HCT116 (cell line): ENCODE measurements around the gene NOP16. TPM values are rescaled to one million over a fixed set of nuclear protein-coding genes. Genes with fewer than 3 reads are reported as not detected.

Source experiments
- ATAC-seq: fragments of 200-7000 bp; cut with Tn5 transposase; 2 replicates; pipeline ENCODE4 v1.9.1; 2020; ENCODE audit warnings: mild to moderate bottlenecking, moderate library complexity
- BruUV-seq: library from RNA; stranded (reverse); fragments of 400-500 nt; replicated peaks from 2 replicates; lab custom pipeline; 2021; lab: Mats Ljungman, UMichigan
- CTCF ChIA-PET: fragments of 300-600 bp; sonication (Branson Sonifier 250); formaldehyde crosslinking; loops from one replicate; lab custom pipeline; 2021; ENCODE audit warnings: antibody characterized with exemption; lab: Charles Lee
- POLR2A ChIA-PET: fragments of 300-600, 350-600 bp; sonication (Branson Sonifier 250); formaldehyde crosslinking; loops from one replicate; lab custom pipeline; 2021; ENCODE audit warnings: antibody characterized with exemption; lab: Charles Lee
- RAD21 ChIA-PET, 2 experiments: fragments of 300-600 bp; sonication (Branson Sonifier 250); formaldehyde crosslinking; loops; one replicate each; lab custom pipeline; 2023; ENCODE audit warnings: low total read pairs in 2 of 2; ENCODE audit not compliant: uncharacterized antibody in 2 of 2, unreplicated experiment in 2 of 2, low non-redundant PET in 1 of 2; lab: Charles Lee
- DNase-seq: peaks from one replicate; pipeline ENCODE4 v3.0.0-alpha.2; 2010; ENCODE audit warnings: low read depth, low spot score
- H2AFZ ChIP-seq: fragments of 200-600 bp; shearing (Covaris generic), sonication (generic); 2 replicates; pipeline ENCODE4 v1.6.1; 2017; ENCODE audit warnings: low read depth, mixed run types, mixed read lengths, antibody characterized with exemption, low read length; ENCODE audit not compliant: poor library complexity, severe bottlenecking
- H3K27ac ChIP-seq: 2 replicates; pipeline ENCODE4 v1.5.1; 2012; ENCODE audit warnings: low read depth, low read length
- H3K27me3 ChIP-seq: fragments of 200-600 bp; sonication (generic); 2 replicates; pipeline ENCODE4 v1.6.1; 2016; ENCODE audit warnings: mixed run types, low read length, mixed read lengths; ENCODE audit not compliant: insufficient read depth
- H3K36me3 ChIP-seq, 2 experiments: fragments of 200-500 bp in 1 of 2; fragments of 200-600 bp in 1 of 2; sonication (Bioruptor generic) in 1 of 2; sonication (generic) in 1 of 2; 2 replicates each; pipeline versions ENCODE4 v1.5.1 to v1.6.1; 2014 to 2016; ENCODE audit warnings: low read length in 2 of 2, inconsistent platforms in 1 of 2, mixed read lengths in 1 of 2, mixed run types in 1 of 2; ENCODE audit not compliant: insufficient read depth in 2 of 2, control insufficient read depth in 1 of 2
- H3K4me1 ChIP-seq, 2 experiments: fragments of 200-600 bp in 1 of 2; sonication (generic) in 1 of 2; 2 replicates each; pipeline versions ENCODE4 v1.5.1 to v1.6.1; 2012 to 2017; ENCODE audit warnings: low read length in 2 of 2, inconsistent platforms in 1 of 2, mild to moderate bottlenecking in 1 of 2, mixed read lengths in 1 of 2, mixed run types in 1 of 2, moderate library complexity in 1 of 2; ENCODE audit not compliant: insufficient read depth in 2 of 2, control insufficient read depth in 1 of 2
- H3K4me2 ChIP-seq: fragments of 200-600 bp; sonication (generic); 2 replicates; pipeline ENCODE4 v1.6.1; 2017; ENCODE audit warnings: mixed run types, low read length, mixed read lengths
- H3K4me3 ChIP-seq, 2 experiments: fragments of 200-600 bp in 1 of 2; sonication (generic) in 1 of 2; replicated peaks in 1 of 2; 2 replicates each; pipeline ENCODE4 v1.5.1; 2011 to 2016; ENCODE audit warnings: low read length in 2 of 2, control low read depth in 1 of 2, low read depth in 1 of 2, mild to moderate bottlenecking in 1 of 2, mixed read lengths in 1 of 2, mixed run types in 1 of 2
- H3K79me2 ChIP-seq: fragments of 200-600 bp; sonication (generic); 2 replicates; pipeline ENCODE4 v1.6.1; 2017; ENCODE audit warnings: mild to moderate bottlenecking, mixed run types, low read length, moderate library complexity, mixed read lengths; ENCODE audit not compliant: insufficient read depth
- H3K9ac ChIP-seq: fragments of 200-600 bp; sonication (generic); 2 replicates; pipeline ENCODE4 v1.6.1; 2016; ENCODE audit warnings: low read length, mixed read lengths
- H3K9me2 ChIP-seq: fragments of 200-600 bp; sonication (generic), shearing (Covaris generic); 2 replicates; pipeline ENCODE4 v1.6.1; 2017; ENCODE audit warnings: mixed run types, mild to moderate bottlenecking, moderate library complexity; ENCODE audit not compliant: insufficient read depth
- H3K9me3 ChIP-seq, 2 experiments: fragments of 200-500 bp in 1 of 2; fragments of 200-600 bp in 1 of 2; sonication (Bioruptor generic) in 1 of 2; sonication (generic) in 1 of 2; 2 replicates each; pipeline ENCODE4 v1.6.1; 2014 to 2017; ENCODE audit warnings: low read length in 2 of 2, mixed read lengths in 2 of 2, inconsistent platforms in 1 of 2, low read depth in 1 of 2, mild to moderate bottlenecking in 1 of 2, mixed run types in 1 of 2, moderate library complexity in 1 of 2; ENCODE audit not compliant: control insufficient read depth in 1 of 2, insufficient read depth in 1 of 2
- H4K20me1 ChIP-seq: fragments of 200-600 bp; sonication (generic), shearing (Covaris generic); 2 replicates; pipeline ENCODE4 v1.6.1; 2017; ENCODE audit warnings: mixed run types, mild to moderate bottlenecking, moderate library complexity; ENCODE audit not compliant: insufficient read depth
- CBX3 ChIP-seq: IDR thresholded peaks from 2 replicates; pipeline ENCODE4 v1.6.1; 2012; ENCODE audit warnings: low read depth
- CEBPB ChIP-seq: IDR thresholded peaks from 2 replicates; pipeline ENCODE4 v1.6.1; 2012; ENCODE audit warnings: low read depth
- CTCF ChIP-seq, 3 experiments: fragments of 200-600 bp in 1 of 3; sonication (generic) in 1 of 3; IDR thresholded peaks in 2 of 3; conservative IDR thresholded peaks in 1 of 3; 2 replicates each; pipeline ENCODE4 v1.5.1; 2012 to 2017; ENCODE audit warnings: low read depth in 2 of 3, low read length in 2 of 3, antibody characterized with exemption in 1 of 3, borderline replicate concordance in 1 of 3, control low read depth in 1 of 3, mild to moderate bottlenecking in 1 of 3, mixed read lengths in 1 of 3, mixed run types in 1 of 3, moderate library complexity in 1 of 3; ENCODE audit not compliant: insufficient read depth in 1 of 3
- EGR1 ChIP-seq: IDR thresholded peaks from 2 replicates; pipeline ENCODE4 v1.6.1; 2012; ENCODE audit warnings: low read depth
- ELF1 ChIP-seq: IDR thresholded peaks from 2 replicates; pipeline ENCODE4 v1.6.1; 2012; ENCODE audit warnings: low read depth, borderline replicate concordance
- EZH2phosphoT487 ChIP-seq: fragments of 200-600 bp; IDR thresholded peaks from 2 replicates; pipeline ENCODE4 v1.6.1; 2018; ENCODE audit warnings: antibody characterized with exemption, borderline replicate concordance
- JUND ChIP-seq: IDR thresholded peaks from 2 replicates; pipeline ENCODE4 v1.6.1; 2012
- MAX ChIP-seq: IDR thresholded peaks from 2 replicates; pipeline ENCODE4 v1.6.1; 2012
- POLR2AphosphoS5 ChIP-seq: IDR thresholded peaks from 2 replicates; pipeline ENCODE4 v1.6.1; 2011; ENCODE audit warnings: mild to moderate bottlenecking, low read depth, low read length, moderate library complexity
- TCF7L2 ChIP-seq: IDR thresholded peaks from 2 replicates; pipeline ENCODE4 v1.7.0; 2011; ENCODE audit warnings: borderline replicate concordance, inconsistent platforms; ENCODE audit not compliant: insufficient read depth, insufficient read length; ENCODE audit errors: extremely low read depth
- YY1 ChIP-seq: IDR thresholded peaks from 2 replicates; pipeline ENCODE4 v1.6.1; 2011; ENCODE audit warnings: low read length, low read depth, moderate library complexity, mild to moderate bottlenecking; ENCODE audit not compliant: insufficient replicate concordance; ENCODE audit errors: extremely low read depth
- ZFX ChIP-seq: fragments of 450-650 bp; IDR thresholded peaks from 2 replicates; pipeline ENCODE4 v1.6.1; 2017
- intact Hi-C: fragments of 100-400 bp; cut with micrococcal nuclease; formaldehyde crosslinking; loops from 2 replicates; pipeline ENCODE4 v1.10.0; 2022
- total RNA-seq: library from RNA; stranded (reverse); gene quantifications from one replicate; pipeline ENCODE4 v1.2.1, GENCODE V29; 2021; ENCODE audit not compliant: unreplicated experiment

NOP16 gene
- total RNA-seq, 1 experiment from 2014 or later: 67.1 TPM

- CTCF ChIA-PET: no interaction called here
- Histone ChIP-seq H3K27me3 (no peaks in the 10 kb centered on the region), H2AFZ (no peak overlapping the region), H3K4me3 (no peak overlapping the region), H3K9me3 (no peaks in the 10 kb centered on the region), H3K27ac (no peak overlapping the region), H4K20me1 (no peaks in the 10 kb centered on the region), H3K9me2 (no peaks in the 10 kb centered on the region), H3K9ac (0 out of 2 replicates have a peak overlapping the region, but pooled peaks have one; percentile 8), H3K36me3 (no peaks in the 10 kb centered on the region), H3K4me1 (peaks cover 13 to 26% of the 10 kb centered on the region in 2 experiments), H3K4me2 (peak overlapping the region; percentile 59; the same call in 1 of the 2 replicates), H3K79me2 (no peaks in the 10 kb centered on the region)
- intact Hi-C loops: no loop called here
- TF ChIP-seq EZH2phosphoT487 (no peak), ELF1 (no peak), CBX3 (no peak), ZFX (no peak), YY1 (no peak), EGR1 (no peak), TCF7L2 (no peak), CTCF (IDR thresholded peaks at IDR 0.05 in 2 of 3, conservative IDR thresholded peaks at IDR 0.05 in 1 of 3; ENCODE audit: borderline replicate concordance in 1 of 3, insufficient read depth in 1 of 3, low read depth in 2 of 3, low read length in 2 of 3) (no peak), MAX (no peak), POLR2AphosphoS5 (no peak), CEBPB (no peak), JUND (no peak)
- RAD21 ChIA-PET: no interaction called here
- DNase-seq (no peak), ATAC-seq (no peak)
- no TSS peak for BruUV-seq
- POLR2A ChIA-PET: no interaction called here
Observed at GRCh38 chr5:176401281-176402205, 13.1 kb upstream of the NOP16 start.
